CD8-positive, alpha-beta memory T cell (primary cell): ENCODE data around the gene GRAMD2A. TPM values are rescaled to one million over a fixed set of nuclear protein-coding genes. Genes with fewer than 3 reads are reported as not detected.

ENCODE experiments used
- CTCF ChIA-PET: fragments of 350-600 bp; sonication (Branson Sonifier 250); formaldehyde crosslinking; loops from one replicate; lab custom pipeline; 2021; ENCODE audit warnings: antibody characterized with exemption; lab: Charles Lee
- POLR2A ChIA-PET: fragments of 350-600 bp; sonication (Branson Sonifier 250); formaldehyde crosslinking; loops from one replicate; lab custom pipeline; 2021; ENCODE audit warnings: antibody characterized with exemption; lab: Charles Lee
- DNase-seq, 5 donors: peaks; one replicate each; pipeline versions ENCODE4 v3.0.0 to v3.0.0-alpha.2; 2020 to 2022; ENCODE audit warnings: mixed read lengths in 1 of 5
- H3K27ac ChIP-seq: one replicate; pipeline ENCODE4 v1.7.0; 2013; ENCODE audit warnings: low read depth, mild to moderate bottlenecking, low read length, moderate library complexity
- H3K27me3 ChIP-seq: 2 replicates; pipeline ENCODE4 v1.7.0; 2013; ENCODE audit warnings: low read length, mild to moderate bottlenecking; ENCODE audit not compliant: insufficient read depth, poor library complexity, severe bottlenecking
- H3K36me3 ChIP-seq: 2 replicates; pipeline ENCODE4 v1.7.0; 2013; ENCODE audit warnings: mild to moderate bottlenecking, low read length, moderate library complexity; ENCODE audit not compliant: insufficient read depth
- H3K4me1 ChIP-seq: 2 replicates; pipeline ENCODE4 v1.7.0; 2013; ENCODE audit warnings: mild to moderate bottlenecking, low read length, moderate library complexity; ENCODE audit not compliant: insufficient read depth
- H3K4me3 ChIP-seq: 2 replicates; pipeline ENCODE4 v1.7.0; 2013; ENCODE audit warnings: mild to moderate bottlenecking, low read length
- H3K9me3 ChIP-seq: 2 replicates; pipeline ENCODE4 v1.7.0; 2013; ENCODE audit warnings: mild to moderate bottlenecking, low read length
- H3K27ac Mint-ChIP-seq, 8 donors: one replicate each; pipeline ENCODE4 v1.8.0; 2020 to 2021; ENCODE audit warnings: mixed read lengths in 8 of 8, mild to moderate bottlenecking in 6 of 8, inconsistent platforms in 3 of 8, moderate library complexity in 3 of 8
- H3K27me3 Mint-ChIP-seq, 2 donors: one replicate each; pipeline ENCODE4 v1.8.0; 2020 to 2021; ENCODE audit warnings: mixed read lengths in 2 of 2, mild to moderate bottlenecking in 1 of 2, moderate library complexity in 1 of 2
- H3K36me3 Mint-ChIP-seq, 3 donors: one replicate each; pipeline ENCODE4 v1.8.0; 2020 to 2021; ENCODE audit warnings: mixed read lengths in 3 of 3, inconsistent platforms in 1 of 3, mild to moderate bottlenecking in 1 of 3
- H3K4me1 Mint-ChIP-seq, 3 donors: one replicate each; pipeline ENCODE4 v1.8.0; 2020 to 2021; ENCODE audit warnings: mixed read lengths in 3 of 3, inconsistent platforms in 1 of 3, mild to moderate bottlenecking in 1 of 3
- H3K4me3 Mint-ChIP-seq, 7 donors: one replicate each; pipeline ENCODE4 v1.8.0; 2020 to 2021; ENCODE audit warnings: mixed read lengths in 7 of 7, mild to moderate bottlenecking in 6 of 7, moderate library complexity in 4 of 7, inconsistent platforms in 2 of 7
- H3K9me3 Mint-ChIP-seq, 5 donors: one replicate each; pipeline ENCODE4 v1.8.0; 2020 to 2022; ENCODE audit warnings: mixed read lengths in 5 of 5, mild to moderate bottlenecking in 3 of 5, moderate library complexity in 2 of 5, inconsistent platforms in 1 of 5
- polyA plus RNA-seq: library from polyadenylated mRNA; unstranded; fragments of 300-500 nt; fragmentation: Illumina TruSeq; gene quantifications from one replicate; pipeline ENCODE4 v1.2.3, GENCODE V29; 2021
- total RNA-seq, 2 experiments: library from RNA; stranded (reverse); gene quantifications; one replicate each; pipeline ENCODE4 v1.2.3, GENCODE V29; 2021

GRAMD2A gene
- total and polyA plus RNA-seq, 3 experiments from 2014 or later: not detected

DNA sequence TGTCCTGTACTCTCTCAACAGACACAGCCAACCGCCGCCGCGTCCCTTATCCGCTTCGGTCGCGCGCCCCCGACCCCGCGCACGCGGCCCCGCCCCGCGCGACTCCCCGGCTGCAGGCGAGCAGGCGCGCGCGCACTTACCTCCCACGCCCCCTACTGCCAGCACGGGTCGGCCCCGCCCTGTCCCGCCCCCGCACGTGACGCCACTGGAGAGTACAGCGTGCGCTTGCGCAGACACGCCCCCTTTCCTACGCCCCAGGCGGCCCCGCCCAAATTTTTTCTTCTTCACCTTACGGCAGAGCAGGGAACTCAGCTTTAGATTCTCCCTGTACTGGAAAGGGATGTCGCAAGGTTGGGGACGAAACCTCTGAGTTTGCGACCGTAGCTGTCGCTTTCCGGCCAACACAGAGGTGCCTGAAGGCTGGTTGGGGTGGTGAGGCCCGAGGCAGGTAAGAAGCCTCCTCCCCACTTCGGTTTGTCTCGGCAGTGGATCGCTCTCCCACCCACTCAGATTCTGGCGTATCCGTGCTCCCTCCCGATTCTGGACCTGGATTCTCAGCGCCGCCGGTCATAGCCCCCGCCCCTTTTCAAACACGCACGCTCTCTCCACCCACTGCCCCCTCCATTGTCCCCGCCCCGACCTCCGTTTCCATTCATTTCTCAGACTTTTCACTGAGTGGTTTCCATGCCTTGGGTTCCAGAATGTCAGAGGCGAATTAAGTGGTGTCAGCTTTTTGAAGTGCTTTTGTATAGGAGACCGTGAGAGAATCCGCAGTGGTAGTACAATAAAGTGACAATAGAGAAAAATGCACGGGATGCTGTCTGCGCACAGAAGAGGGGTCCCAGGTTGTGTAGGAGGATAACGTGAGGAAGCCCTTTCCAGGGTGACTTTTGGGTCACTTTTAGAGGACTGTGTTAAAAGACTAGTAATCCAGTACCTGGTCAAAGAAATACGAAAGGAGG lies 79.3 kb downstream of the GRAMD2A start, which contains the start of the genes MYO9A and SENP8:
Gene MYO9A (minus strand): TSS at position 134 of the 962 bp plus-strand sequence. CDS start 71,587 bp downstream, outside the sequence.
Gene SENP8 (plus strand): TSS at position 387 of the 962 bp plus-strand sequence. CDS start 21,221 bp downstream, outside the sequence.
- no peaks in the 10 kb centered on the region for H3K27me3 ChIP-seq
- peak; percentile 97 to 99 (median 98) for DNase-seq
- Mint-ChIP-seq H3K36me3 (peaks cover 0 to 9% (median 0%) of the 10 kb centered on the region in 3 donors), H3K27me3 (no peaks in the 10 kb centered on the region), H3K4me1 (peaks cover 32 to 50% (median 39%) of the 10 kb centered on the region in 3 donors), H3K27ac (peak within 1 kb of the TSS; percentile 98 to 100 (median 99)), H3K4me3 (peak within 1 kb of the TSS; percentile 96 to 100 (median 99)), H3K9me3 (no peaks in the 10 kb centered on the region)
- H3K4me1 ChIP-seq: peaks cover 21% of the 10 kb centered on the region
- H3K9me3 ChIP-seq: no peaks in the 10 kb centered on the region
- POLR2A ChIA-PET: interaction anchor here (0.7 to 0.9 kb wide), 3 partner anchors 160 to 565 kb away, joined by 3 to 5 read pairs (median 4); no protein-coding TSS in a partner anchor
- peak within 1 kb of the TSS; percentile 94 for H3K4me3 ChIP-seq
- no peaks in the 10 kb centered on the region for H3K36me3 ChIP-seq
- CTCF ChIA-PET: interaction anchor here (0.9 kb wide), 1 partner anchor 9 kb away, joined by 3 read pairs; no protein-coding TSS in a partner anchor
- H3K27ac ChIP-seq: peak within 1 kb of the TSS; percentile 97

DNA sequence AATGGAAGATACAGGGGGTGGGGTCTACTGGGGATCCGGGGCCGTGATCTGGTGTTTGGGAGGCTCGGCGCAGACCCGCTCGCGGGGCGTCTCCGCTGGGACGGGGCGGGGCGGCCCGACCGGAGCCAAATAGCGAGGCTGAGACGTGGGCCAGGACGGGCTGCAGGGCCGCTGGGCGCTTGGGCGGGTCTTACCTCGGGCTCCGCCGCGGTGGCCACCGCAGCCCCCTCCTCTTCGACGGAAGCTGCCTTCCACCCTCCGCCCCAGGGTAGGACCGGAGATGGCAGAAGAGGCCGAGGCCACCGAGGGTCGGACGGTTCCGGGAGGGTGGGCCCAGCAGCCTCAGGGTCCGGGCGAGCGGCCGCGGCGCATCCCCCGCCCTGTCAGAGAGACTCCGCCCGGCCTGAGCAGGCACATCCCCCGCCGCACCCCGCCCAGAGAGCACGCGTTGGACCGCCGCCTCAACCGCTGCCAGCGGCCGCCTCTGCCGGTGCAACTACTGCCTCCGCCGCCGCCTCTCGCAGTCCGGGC lies 80.0 kb downstream of the GRAMD2A start:
- peak overlapping the region; percentile 92 to 100 (median 98) for H3K27ac Mint-ChIP-seq
- H3K4me1 ChIP-seq: peaks cover 21% of the 10 kb centered on the region
- no peaks in the 10 kb centered on the region for H3K27me3 Mint-ChIP-seq
- no peaks in the 10 kb centered on the region for H3K36me3 ChIP-seq
- ChIA-PET POLR2A (interaction anchor here (0.9 kb wide), 1 partner anchor 258 kb away, joined by 5 read pairs; no protein-coding TSS in a partner anchor), CTCF (no interaction called here)
- peak overlapping the region; percentile 81 for H3K4me3 ChIP-seq
- peaks cover 0 to 9% (median 0%) of the 10 kb centered on the region in 3 donors for H3K36me3 Mint-ChIP-seq
- peak; percentile 55 to 79 (median 65) for DNase-seq
- peak overlapping the region; percentile 96 to 100 (median 99) for H3K4me3 Mint-ChIP-seq
- H3K9me3 ChIP-seq: no peaks in the 10 kb centered on the region
- peak overlapping the region; percentile 68 for H3K27ac ChIP-seq
- peaks cover 32 to 53% (median 44%) of the 10 kb centered on the region in 3 donors for H3K4me1 Mint-ChIP-seq
- no peaks in the 10 kb centered on the region for H3K27me3 ChIP-seq
- no peaks in the 10 kb centered on the region for H3K9me3 Mint-ChIP-seq

- Mint-ChIP-seq H3K9me3 (no peaks in the 10 kb centered on the region), H3K27ac (peak overlapping the region; percentile 75 to 99 (median 94)), H3K27me3 (no peaks in the 10 kb centered on the region), H3K4me3 (peak overlapping the region; percentile 95 to 100 (median 99)), H3K36me3 (peaks cover 0 to 9% (median 0%) of the 10 kb centered on the region in 3 donors), H3K4me1 (peaks cover 32 to 57% (median 44%) of the 10 kb centered on the region in 3 donors)
- peak overlapping the region; percentile 68 for H3K27ac ChIP-seq
- no peaks in the 10 kb centered on the region for H3K9me3 ChIP-seq
- ChIA-PET CTCF (no interaction called here), POLR2A (no interaction called here)
- H3K36me3 ChIP-seq: no peaks in the 10 kb centered on the region
- peaks cover 21% of the 10 kb centered on the region for H3K4me1 ChIP-seq
- peak in 1 of 5 donors; percentile 62 for DNase-seq
- peak overlapping the region; percentile 81 for H3K4me3 ChIP-seq
- no peaks in the 10 kb centered on the region for H3K27me3 ChIP-seq
These were observed 80.7 kb downstream of the GRAMD2A start for GRCh38 chr15:72116731-72117485.

- no peaks in the 10 kb centered on the region for H3K27me3 Mint-ChIP-seq
- CTCF ChIA-PET: no interaction called here
- Histone ChIP-seq H3K9me3 (no peaks in the 10 kb centered on the region), H3K27ac (no peak overlapping the region), H3K27me3 (no peaks in the 10 kb centered on the region), H3K4me3 (no peak overlapping the region), H3K36me3 (no peaks in the 10 kb centered on the region), H3K4me1 (peaks cover 13% of the 10 kb centered on the region)
- no peaks in the 10 kb centered on the region for H3K9me3 Mint-ChIP-seq
- peaks cover 0 to 7% (median 0%) of the 10 kb centered on the region in 3 donors for H3K36me3 Mint-ChIP-seq
- peak overlapping the region in 1 of 8 donors; percentile 85 for H3K27ac Mint-ChIP-seq
- no peak for DNase-seq
- POLR2A ChIA-PET: no interaction called here
- peak overlapping the region in 1 of 7 donors; percentile 53 for H3K4me3 Mint-ChIP-seq
- H3K4me1 Mint-ChIP-seq: peaks cover 32 to 50% (median 36%) of the 10 kb centered on the region in 3 donors
These were observed 84.1 kb downstream of the GRAMD2A start for GRCh38 chr15:72113347-72114031.

GRCh38 chr15:72112805-72113204 lies 84.8 kb downstream of the GRAMD2A start:
- Mint-ChIP-seq H3K9me3 (no peaks in the 10 kb centered on the region), H3K36me3 (peaks cover 0 to 4% (median 0%) of the 10 kb centered on the region in 3 donors), H3K4me3 (peak overlapping the region in 1 of 7 donors; percentile 53), H3K27me3 (no peaks in the 10 kb centered on the region), H3K27ac (no peak overlapping the region), H3K4me1 (peaks cover 34 to 52% (median 40%) of the 10 kb centered on the region in 3 donors)
- Histone ChIP-seq H3K36me3 (no peaks in the 10 kb centered on the region), H3K27me3 (no peaks in the 10 kb centered on the region), H3K4me3 (no peak overlapping the region), H3K4me1 (peaks cover 13% of the 10 kb centered on the region), H3K27ac (no peak overlapping the region), H3K9me3 (no peaks in the 10 kb centered on the region)
- POLR2A ChIA-PET: no interaction called here
- CTCF ChIA-PET: no interaction called here
- no peak for DNase-seq

DNA sequence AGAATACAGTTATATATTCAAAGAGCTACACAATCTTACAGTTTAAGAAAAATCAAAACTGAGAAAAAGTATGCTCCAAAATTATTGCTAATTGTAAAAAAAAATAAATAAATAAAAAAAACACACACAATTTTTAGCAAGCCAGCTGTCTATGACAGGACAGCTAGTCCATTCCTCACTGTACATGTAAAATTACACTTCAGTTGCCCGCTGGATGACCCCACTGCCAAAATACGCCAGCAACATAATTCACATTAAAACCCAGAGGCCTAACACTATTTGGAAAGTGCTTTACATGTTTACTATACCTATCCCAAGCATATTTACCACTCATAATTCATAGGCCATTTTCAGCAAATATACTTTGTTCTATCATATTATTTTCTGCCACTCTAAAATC lies 85.5 kb downstream of the GRAMD2A start:
- no peaks in the 10 kb centered on the region for H3K9me3 ChIP-seq
- Mint-ChIP-seq H3K27ac (no peak overlapping the region), H3K4me3 (no peak overlapping the region), H3K27me3 (no peaks in the 10 kb centered on the region), H3K9me3 (no peaks in the 10 kb centered on the region), H3K4me1 (peaks cover 34 to 51% (median 38%) of the 10 kb centered on the region in 3 donors), H3K36me3 (peaks cover 0 to 2% (median 0%) of the 10 kb centered on the region in 3 donors)
- H3K27ac ChIP-seq: no peak overlapping the region
- no peak overlapping the region for H3K4me3 ChIP-seq
- H3K36me3 ChIP-seq: no peaks in the 10 kb centered on the region
- ChIA-PET CTCF (no interaction called here), POLR2A (no interaction called here)
- no peak for DNase-seq
- peaks cover 13% of the 10 kb centered on the region for H3K4me1 ChIP-seq
- no peaks in the 10 kb centered on the region for H3K27me3 ChIP-seq

DNA sequence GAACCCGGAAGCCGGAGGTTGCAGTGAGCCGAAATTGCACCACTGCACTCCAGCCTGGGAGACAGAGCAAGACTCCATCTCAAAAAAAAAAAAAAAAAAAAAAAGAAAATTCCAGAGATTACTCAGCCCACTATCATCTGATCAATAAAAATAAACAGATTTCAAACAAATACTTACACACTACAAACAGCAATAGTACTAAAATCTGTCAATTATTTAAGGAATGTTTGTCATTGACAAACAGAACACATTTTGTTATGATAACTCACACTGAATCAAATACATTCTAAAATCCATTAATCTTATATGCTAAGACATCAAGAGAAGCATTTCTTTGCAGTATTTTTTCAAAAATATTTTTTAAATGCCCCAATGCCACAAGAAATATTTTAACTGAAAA lies 87.2 kb downstream of the GRAMD2A start:
- Mint-ChIP-seq H3K27me3 (no peaks in the 10 kb centered on the region), H3K4me3 (no peak overlapping the region), H3K4me1 (peaks cover 18 to 37% (median 20%) of the 10 kb centered on the region in 3 donors), H3K9me3 (no peaks in the 10 kb centered on the region), H3K27ac (no peak overlapping the region), H3K36me3 (no peaks in the 10 kb centered on the region)
- no peak overlapping the region for H3K27ac ChIP-seq
- H3K4me1 ChIP-seq: no peaks in the 10 kb centered on the region
- POLR2A ChIA-PET: no interaction called here
- CTCF ChIA-PET: interaction anchor here (0.9 kb wide), 1 partner anchor 96 kb away, joined by 3 read pairs; no protein-coding TSS in a partner anchor
- H3K27me3 ChIP-seq: no peaks in the 10 kb centered on the region
- H3K9me3 ChIP-seq: no peaks in the 10 kb centered on the region
- H3K36me3 ChIP-seq: no peaks in the 10 kb centered on the region
- no peak overlapping the region for H3K4me3 ChIP-seq
- no peak for DNase-seq
